Middle frontal gyrus (tissue), 1 donor: ENCODE results near the gene SLITRK2.

ENCODE experiments used
- DNase-seq: peaks from one replicate; pipeline ENCODE4 v3.0.0-alpha.2; 2015; ENCODE audit warnings: low spot score; ENCODE audit errors: extremely low spot score

SLITRK2 gene

GRCh38 chrX:145848857-145849256 lies 31.2 kb downstream of the SLITRK2 start:
- no peak for DNase-seq

- no peak for DNase-seq
Observed at GRCh38 chrX:145853181-145853580, 35.6 kb downstream of the SLITRK2 start.

GRCh38 chrX:145856181-145856580 lies 38.6 kb downstream of the SLITRK2 start:
- no peak for DNase-seq

- no peak for DNase-seq
Observed at GRCh38 chrX:145861818-145862217, 44.2 kb downstream of the SLITRK2 start.

- no peak for DNase-seq
Observed at GRCh38 chrX:145865082-145865481, 47.5 kb downstream of the SLITRK2 start.
